Caco-2 (cell line): ENCODE measurements around the gene LRP1. TPM values are rescaled to one million over a fixed set of nuclear protein-coding genes. Genes with fewer than 3 reads are reported as not detected.

ENCODE experiments used
- Bru-seq: library from RNA; stranded (reverse); fragments of 400-500 nt; gene quantifications from one replicate; lab custom pipeline; 2021; lab: Mats Ljungman, UMichigan
- BruChase-seq, 2 experiments: library from RNA; stranded (reverse); fragments of 400-500 nt; gene quantifications; one replicate each; lab custom pipeline; 2021; lab: Mats Ljungman, UMichigan
- BruUV-seq: library from RNA; stranded (reverse); fragments of 400-500 nt; replicated peaks from 2 replicates; lab custom pipeline; 2021; lab: Mats Ljungman, UMichigan
- CTCF ChIA-PET: fragments of 300-600 bp; sonication (Branson Sonifier 250); formaldehyde crosslinking; loops from one replicate; lab custom pipeline; 2022; ENCODE audit warnings: antibody characterized with exemption; lab: Charles Lee
- POLR2A ChIA-PET: fragments of 300-600 bp; sonication (Branson Sonifier 250); formaldehyde crosslinking; loops from one replicate; lab custom pipeline; 2022; ENCODE audit warnings: antibody characterized with exemption; lab: Charles Lee
- DNase-seq, 2 experiments: peaks; one replicate each; pipeline versions ENCODE4 v3.0.0 to v3.0.0-alpha.2; 2020 to 2022
- H3K27me3 ChIP-seq: replicated peaks from 2 replicates; pipeline ENCODE4 v1.6.0; 2011; ENCODE audit warnings: low read length; ENCODE audit not compliant: control insufficient read depth, insufficient read depth
- H3K36me3 ChIP-seq: 2 replicates; pipeline ENCODE4 v1.5.1; 2011; ENCODE audit warnings: low read length; ENCODE audit not compliant: control insufficient read depth, insufficient read depth
- H3K4me1 ChIP-seq: fragments of 250-450 bp; sonication (Bioruptor Pico); 2 replicates; pipeline ENCODE4 v1.5.1; 2020; ENCODE audit warnings: mild to moderate bottlenecking
- H3K4me3 ChIP-seq: 2 replicates; pipeline ENCODE4 v1.5.1; 2011; ENCODE audit warnings: low read depth, mild to moderate bottlenecking, control low read depth, low read length
- H3K9me3 ChIP-seq: fragments of 250-450 bp; sonication (Bioruptor Pico); 2 replicates; pipeline ENCODE4 v1.5.1; 2020; ENCODE audit warnings: mild to moderate bottlenecking, moderate library complexity
- H3K27ac Mint-ChIP-seq: one replicate; pipeline ENCODE4 v1.8.0; 2022; ENCODE audit warnings: mixed read lengths; ENCODE audit not compliant: unreplicated experiment
- H3K27me3 Mint-ChIP-seq: one replicate; pipeline ENCODE4 v1.8.0; 2022; ENCODE audit warnings: mixed read lengths; ENCODE audit not compliant: insufficient read depth, unreplicated experiment
- H3K36me3 Mint-ChIP-seq: one replicate; pipeline ENCODE4 v1.8.0; 2022; ENCODE audit warnings: mild to moderate bottlenecking, mixed read lengths; ENCODE audit not compliant: insufficient read depth, unreplicated experiment
- H3K4me1 Mint-ChIP-seq: one replicate; pipeline ENCODE4 v1.8.0; 2022; ENCODE audit warnings: low read depth, mixed read lengths; ENCODE audit not compliant: unreplicated experiment
- H3K4me3 Mint-ChIP-seq: one replicate; pipeline ENCODE4 v1.8.0; 2022; ENCODE audit warnings: mild to moderate bottlenecking, moderate library complexity, mixed read lengths; ENCODE audit not compliant: unreplicated experiment
- H3K9me3 Mint-ChIP-seq: one replicate; pipeline ENCODE4 v1.8.0; 2022; ENCODE audit warnings: mixed read lengths; ENCODE audit not compliant: unreplicated experiment
- intact Hi-C: fragments of 100-400 bp; cut with micrococcal nuclease; formaldehyde crosslinking; loops from one replicate; pipeline ENCODE4 v1.10.0; 2022; ENCODE audit not compliant: unreplicated experiment
- long read RNA-seq: library from polyadenylated mRNA; stranded (forward); transcript quantifications from one replicate; pipeline ENCODE4 v2.0.0, GENCODE V29; 2022
- total RNA-seq: library from RNA; stranded (reverse); gene quantifications from 2 replicates; pipeline ENCODE4 v1.2.3, GENCODE V29; 2022
- TF ChIP-seq, protein P1 (sequence below), 2 experiments: fragments of 200-600 bp in 1 of 2; IDR thresholded peaks; 1 replicate in 1 of 2; 2 replicates in 1 of 2; pipeline versions ENCODE4 v1.5.1 to v1.8.0; 2011 to 2022; ENCODE audit warnings: antibody characterized with exemption in 1 of 2, control low read depth in 1 of 2, inconsistent platforms in 1 of 2, low read depth in 1 of 2, low read length in 1 of 2, mild to moderate bottlenecking in 1 of 2, moderate library complexity in 1 of 2; ENCODE audit not compliant: insufficient read depth in 1 of 2, severe bottlenecking in 1 of 2, unreplicated experiment in 1 of 2

LRP1 gene
- total RNA-seq (106 and 111 TPM in 2 replicates), Bru-seq, nascent RNA (percentile 66 among the genes with signal in this experiment), BruChase-seq, experiment 1, labeled RNA remaining after a 2-hour chase (percentile 67 among the genes with signal in this experiment), BruChase-seq, experiment 2, labeled RNA remaining after a 6-hour chase (percentile 83 among the genes with signal in this experiment)
- long read RNA-seq, partial matches to known transcripts = 48 of 55 reads
- long read RNA-seq, other reads (novel, unspliced or antisense) = 7 of 55 reads

DNA sequence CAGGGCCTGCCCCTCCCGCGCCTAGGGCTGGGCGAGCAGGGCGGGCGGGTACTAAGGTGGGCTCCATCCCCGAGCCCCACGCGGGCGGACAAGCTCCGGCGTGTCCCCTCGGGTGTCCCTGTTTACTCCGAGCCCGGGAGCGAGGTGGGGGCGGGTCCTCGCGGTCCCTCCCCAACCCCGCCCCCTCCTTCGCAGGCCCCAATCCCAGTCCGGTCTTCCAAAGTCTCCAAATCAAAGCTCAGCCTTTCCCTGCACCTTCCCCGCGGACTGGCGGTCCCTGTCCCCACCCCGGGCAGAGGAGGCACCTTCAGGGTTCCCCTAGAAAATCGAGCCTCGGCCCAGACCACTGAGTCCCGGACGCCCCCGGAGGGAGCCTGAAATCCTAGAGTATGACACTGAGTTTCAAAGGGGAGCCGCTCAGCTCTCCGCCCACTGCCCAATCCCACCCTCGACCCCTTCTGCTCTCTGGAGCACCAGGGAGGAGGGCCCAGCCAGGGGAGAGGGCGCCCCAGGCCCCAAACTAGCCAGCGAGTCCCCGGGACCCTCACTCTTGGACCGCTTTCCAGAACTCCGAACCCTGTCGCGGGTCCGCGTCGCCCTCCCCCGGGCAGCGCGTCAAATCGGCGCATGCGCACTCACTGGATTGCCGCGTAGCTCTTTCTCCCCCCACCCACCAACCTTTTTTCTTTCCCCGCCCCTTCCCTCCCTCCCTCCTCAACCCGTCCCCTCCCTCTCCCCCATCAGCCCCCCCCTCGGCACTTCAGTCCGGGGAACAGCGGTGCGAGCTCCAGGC, at the start of gene LRP1:
Gene LRP1 (plus strand): TSS at position 758 of the 793 bp plus-strand sequence. CDS start 482 bp downstream, outside the sequence.
- Histone ChIP-seq H3K36me3 (no peaks in the 10 kb centered on the region), H3K9me3 (no peaks in the 10 kb centered on the region), H3K4me3 (peak within 1 kb of the TSS; percentile 90), H3K27me3 (no peaks in the 10 kb centered on the region), H3K4me1 (peaks cover 43% of the 10 kb centered on the region)
- Mint-ChIP-seq H3K27ac (peak within 1 kb of the TSS; percentile 86), H3K36me3 (peaks cover 19% of the 10 kb centered on the region), H3K27me3 (no peaks in the 10 kb centered on the region), H3K4me3 (peak within 1 kb of the TSS; percentile 88), H3K4me1 (peaks cover 37% of the 10 kb centered on the region), H3K9me3 (peaks cover 14% of the 10 kb centered on the region)
- intact Hi-C loops = loop anchor here (1.0 kb wide), 2 partner anchors 19 to 45 kb away; partner anchors contain the start of gene LRP1-AS
- CTCF ChIA-PET = interaction anchor here (0.5 to 2.8 kb wide), 37 partner anchors 11 to 608 kb away, joined by 3 to 49 read pairs (median 3); partner anchors contain the start of genes LRP1-AS, NEMP1 and STAT6
- DNase-seq = peak; percentile 82 to 83
- no TSS peak for BruUV-seq
- TF ChIP-seq, protein P1, sequence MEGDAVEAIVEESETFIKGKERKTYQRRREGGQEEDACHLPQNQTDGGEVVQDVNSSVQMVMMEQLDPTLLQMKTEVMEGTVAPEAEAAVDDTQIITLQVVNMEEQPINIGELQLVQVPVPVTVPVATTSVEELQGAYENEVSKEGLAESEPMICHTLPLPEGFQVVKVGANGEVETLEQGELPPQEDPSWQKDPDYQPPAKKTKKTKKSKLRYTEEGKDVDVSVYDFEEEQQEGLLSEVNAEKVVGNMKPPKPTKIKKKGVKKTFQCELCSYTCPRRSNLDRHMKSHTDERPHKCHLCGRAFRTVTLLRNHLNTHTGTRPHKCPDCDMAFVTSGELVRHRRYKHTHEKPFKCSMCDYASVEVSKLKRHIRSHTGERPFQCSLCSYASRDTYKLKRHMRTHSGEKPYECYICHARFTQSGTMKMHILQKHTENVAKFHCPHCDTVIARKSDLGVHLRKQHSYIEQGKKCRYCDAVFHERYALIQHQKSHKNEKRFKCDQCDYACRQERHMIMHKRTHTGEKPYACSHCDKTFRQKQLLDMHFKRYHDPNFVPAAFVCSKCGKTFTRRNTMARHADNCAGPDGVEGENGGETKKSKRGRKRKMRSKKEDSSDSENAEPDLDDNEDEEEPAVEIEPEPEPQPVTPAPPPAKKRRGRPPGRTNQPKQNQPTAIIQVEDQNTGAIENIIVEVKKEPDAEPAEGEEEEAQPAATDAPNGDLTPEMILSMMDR (IDR thresholded peaks at IDR 0.05; ENCODE audit: insufficient read depth in 1 of 2, low read depth in 1 of 2, low read length in 1 of 2, severe bottlenecking in 1 of 2, unreplicated experiment in 1 of 2) = no peak
- POLR2A ChIA-PET = interaction anchor here (0.6 to 2.1 kb wide), 16 partner anchors 9 to 440 kb away, joined by 3 to 39 read pairs (median 4); partner anchors contain the start of genes LRP1-AS, NAB2, NEMP1 and PTGES3

DNA sequence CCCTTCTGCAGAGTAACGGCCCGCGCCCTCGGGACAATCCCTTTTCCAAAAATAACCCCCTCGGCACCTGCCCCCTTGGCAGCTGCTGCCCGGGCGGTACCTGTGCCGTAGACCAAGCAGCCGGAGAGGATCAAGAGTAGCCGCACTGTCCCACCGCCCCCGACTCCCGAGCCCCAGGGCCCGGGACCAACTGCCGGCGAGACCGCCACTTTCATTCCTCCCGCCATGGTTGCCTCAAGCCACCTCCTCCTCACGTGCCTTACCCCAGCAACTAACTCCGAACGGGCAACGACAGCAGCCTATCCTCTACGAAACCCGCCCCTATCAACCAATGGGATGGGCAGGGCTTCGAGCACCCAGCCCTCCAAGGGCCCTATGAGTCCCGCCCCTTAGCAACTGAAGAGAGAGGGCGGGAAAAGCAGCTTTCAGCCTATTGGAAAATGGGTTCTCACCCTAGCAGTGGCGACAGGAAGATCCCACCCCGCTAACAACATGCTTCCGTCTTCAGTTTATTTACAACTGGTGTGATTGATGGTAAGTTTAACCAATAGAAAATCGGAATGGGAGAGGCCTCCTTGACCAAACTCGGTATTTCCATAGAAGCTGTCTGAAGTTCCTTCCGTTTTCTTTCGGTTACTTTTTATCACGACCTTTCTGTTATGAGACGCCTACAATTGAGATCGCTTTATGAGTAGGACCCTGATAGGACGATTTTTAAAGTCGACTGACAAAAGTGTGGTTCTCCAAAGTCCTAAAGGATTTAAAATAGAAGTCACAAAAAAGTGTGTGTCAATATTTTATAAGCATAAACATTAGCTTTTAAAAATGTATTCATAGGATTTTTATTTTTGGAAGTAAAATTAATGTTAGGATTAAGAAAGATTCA, 49.5 kb upstream of the LRP1 start, which contains the start of gene NEMP1:
Gene NEMP1 (minus strand): TSS at position 273 of the 886 bp plus-strand sequence. CDS start 46 bp downstream, at position 227.
- H3K9me3 Mint-ChIP-seq = no peaks in the 10 kb centered on the region
- intact Hi-C loops = loop anchor here (1.0 kb wide), 1 partner anchor 10 kb away; no protein-coding TSS in a partner anchor
- no TSS peak for BruUV-seq
- DNase-seq = peak; percentile 97 to 99
- H3K27me3 Mint-ChIP-seq = no peaks in the 10 kb centered on the region
- TF ChIP-seq, protein P1 (IDR thresholded peaks at IDR 0.05; ENCODE audit: insufficient read depth in 1 of 2, low read depth in 1 of 2, low read length in 1 of 2, severe bottlenecking in 1 of 2, unreplicated experiment in 1 of 2) = no peak
- Histone ChIP-seq H3K36me3 (no peaks in the 10 kb centered on the region; the same call in 1 of the 2 replicates), H3K4me1 (0 out of 2 replicates have a peak, but pooled peaks cover 4% of the 10 kb centered on the region), H3K9me3 (no peaks in the 10 kb centered on the region), H3K27me3 (no peaks in the 10 kb centered on the region), H3K4me3 (peak within 1 kb of the TSS; percentile 75)
- POLR2A ChIA-PET = interaction anchor here (0.6 to 2.4 kb wide), 10 partner anchors 9 to 151 kb away, joined by 3 to 40 read pairs (median 6); partner anchors contain the start of genes LRP1, LRP1-AS, NAB2 and SHMT2
- H3K36me3 Mint-ChIP-seq = peaks cover 14% of the 10 kb centered on the region
- peak within 1 kb of the TSS; percentile 98 for H3K4me3 Mint-ChIP-seq
- peak within 1 kb of the TSS; percentile 92 for H3K27ac Mint-ChIP-seq
- CTCF ChIA-PET = interaction anchor here (0.7 to 2.2 kb wide), 14 partner anchors 9 to 442 kb away, joined by 3 to 33 read pairs (median 4); partner anchors contain the start of genes LRP1, NAB2, SHMT2 and STAT6
- no peaks in the 10 kb centered on the region for H3K4me1 Mint-ChIP-seq
